ENCODE data around the gene CAPN2.

GRCh38 chr1:223678841-223679240, 33.5 kb upstream of the CAPN2 start:
- TF ChIP-seq POLR2AphosphoS5 (IDR thresholded peaks at IDR 0.05): no peak
- no peak for TF ChIP-seq POLR2A (IDR thresholded peaks at IDR 0.05)
- TF ChIP-seq CTCF (IDR thresholded peaks at IDR 0.05): no peak

Measured in suprapubic skin (tissue), 4 donors.